Pancreas (tissue), 10 donors: Measurements from ENCODE around the gene TIMP3. TPM values are rescaled to one million over a fixed set of nuclear protein-coding genes. Genes with fewer than 3 reads are reported as not detected.
A peak's percentile ranks its signal among the peaks of the same experiment; 100 is the strongest.

Experiments used
- ATAC-seq, 4 donors: fragments of 200-7000 bp; cut with Tn5 transposase; one replicate each; pipeline versions ENCODE4 v1.8.0 to v1.9.1; 2020; ENCODE audit warnings: mild to moderate bottlenecking in 4 of 4, moderate library complexity in 4 of 4
- DNase-seq, 6 donors: peaks; one replicate each; pipeline ENCODE4 v3.0.0-alpha.2; 2020
- FAIRE-seq: peaks from 2 replicates; lab custom pipeline; 2012; peaks lifted over from hg19 to GRCh38; lab: Jason Lieb, UNC
- H3K27ac ChIP-seq, 4 donors: fragments of 200-600 bp; sonication (generic); 1 replicate in 3 of 4; 2 replicates in 1 of 4; pipeline versions ENCODE4 v1.5.0 to v1.8.0; 2020
- H3K27me3 ChIP-seq, 4 donors: fragments of 200-600 bp; one replicate each; pipeline ENCODE4 v1.8.0; 2021
- H3K36me3 ChIP-seq, 3 donors: fragments of 200-600 bp; sonication (generic) in 1 of 3; one replicate each; pipeline versions ENCODE4 v1.5.0 to v1.8.0; 2020 to 2021
- H3K4me1 ChIP-seq, 3 donors: fragments of 200-600 bp; one replicate each; pipeline ENCODE4 v1.8.0; 2021
- H3K4me3 ChIP-seq, 4 donors: fragments of 200-600 bp; sonication (generic) in 2 of 4; one replicate each; pipeline versions ENCODE4 v1.5.0 to v1.8.0; 2020 to 2021
- H3K9me3 ChIP-seq, 4 donors: fragments of 200-600 bp; one replicate each; pipeline ENCODE4 v1.8.0; 2021
- WGBS, 2 donors: extraction: QIAGEN DNeasy Blood & Tissue Kit; methylation state at CpG; one replicate each; pipeline ENCODE4 v1.1.7; 2013; 5-methylcytosine and 5-hydroxymethylcytosine counted together
- intact Hi-C, 3 donors: fragments of 100-400 bp; cut with DNase I; formaldehyde crosslinking; loops; one replicate each; pipeline versions ENCODE4 v1.11.1 to v1.14.2; 2022
- polyA plus RNA-seq, 2 donors: library from polyadenylated mRNA; stranded (reverse); fragments of 200-250 nt; gene quantifications; one replicate each; pipeline ENCODE4 v1.2.3, GENCODE V29; 2013
- total RNA-seq, 6 donors: library from RNA; stranded (reverse); fragmentation: NEBNext Ultra II Directional in 4 of 6; extraction: Animal tissue kit (Norgen Biotek cat#: 25700) in 4 of 6; gene quantifications; one replicate each; pipeline versions ENCODE4 v1.2.1 to v1.2.4, GENCODE V29; 2021 to 2023
- TF ChIP-seq, protein P1 (sequence below), 4 donors: fragments of 200-600 bp; sonication (generic) in 3 of 4; IDR thresholded peaks; one replicate each; pipeline versions ENCODE4 v1.5.0 to v1.8.0; 2021; ENCODE audit warnings: antibody characterized with exemption in 4 of 4
- donor health status: healthy with polysubstance abuse.
- donor health status: DM: no; HTN: no; CAD: no; lungs with moderate emphysema.
- donor health status: DM: no; HTN: no; CAD: no.
- donor health status: control.
- donor health status: control.
- donor health status: Bipolar disorder and iron deficiency.
- donor health status: DM: yes; HTN: yes; CAD: no.
- donor health status: DM: no; HTN: no; CAD: no.
- donor health status: DM: no; HTN: no; CAD: no.
- donor health status: DM: yes; HTN: yes; CAD: no.

The TIMP3 gene
- total and polyA plus RNA-seq, 8 donors, result 14.0 to 87.0 (median 48.2) TPM

DNA sequence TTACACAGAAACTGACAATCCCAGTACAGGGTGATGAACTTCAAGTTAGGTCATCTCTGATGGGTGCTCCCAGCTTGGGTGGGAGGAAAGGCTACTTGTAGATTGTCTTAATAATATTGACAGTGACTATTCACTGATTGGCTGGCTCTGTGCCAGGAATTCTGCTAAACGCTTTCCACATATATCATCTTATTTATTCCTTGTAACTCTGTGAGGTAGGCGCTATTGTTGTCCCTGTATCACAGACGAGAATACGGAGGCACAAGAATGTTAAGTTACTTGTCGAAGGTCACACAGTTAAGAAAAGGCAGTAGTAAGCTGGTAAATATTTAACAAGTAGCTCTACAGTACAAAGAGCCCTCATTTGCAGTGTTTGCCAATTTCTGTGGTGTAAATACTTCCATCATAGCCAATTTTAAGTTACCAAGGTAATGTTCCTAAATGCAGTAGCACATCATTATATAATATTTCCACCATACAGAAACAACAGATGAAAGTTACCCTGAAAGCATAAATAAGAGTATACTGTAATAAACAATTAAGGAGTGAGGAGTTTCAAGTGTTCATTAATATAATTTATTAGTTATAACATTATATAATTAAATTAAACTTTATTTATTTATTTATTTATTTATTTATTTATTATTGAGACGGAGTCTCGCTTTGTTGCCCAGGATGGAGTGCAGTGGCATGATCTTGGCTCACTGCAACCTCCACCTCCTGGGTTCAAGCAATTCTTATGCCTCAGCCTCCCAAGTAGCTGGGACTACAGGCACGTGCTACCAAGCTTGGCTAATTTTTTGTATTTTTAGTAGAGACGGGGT, 11.5 kb upstream of the TIMP3 start:
- WGBS, 2 donors, result 59 to 66% methylated on average over 9 of the region's 9 CpGs
- no peak for ATAC-seq
- Histone ChIP-seq H3K27ac (peak overlapping the region in 2 of 4 donors; percentile 15 to 35), H3K9me3 (no peaks in the 10 kb centered on the region), H3K27me3 (no peaks in the 10 kb centered on the region), H3K4me3 (no peak overlapping the region), H3K4me1 (no peaks in the 10 kb centered on the region), H3K36me3 (no peaks in the 10 kb centered on the region)
- FAIRE-seq, result no peak
- intact Hi-C loops, result loop anchor here (10.0 kb wide), 2 partner anchors 125 to 255 kb away; no protein-coding TSS in a partner anchor
- TF ChIP-seq, protein P1, sequence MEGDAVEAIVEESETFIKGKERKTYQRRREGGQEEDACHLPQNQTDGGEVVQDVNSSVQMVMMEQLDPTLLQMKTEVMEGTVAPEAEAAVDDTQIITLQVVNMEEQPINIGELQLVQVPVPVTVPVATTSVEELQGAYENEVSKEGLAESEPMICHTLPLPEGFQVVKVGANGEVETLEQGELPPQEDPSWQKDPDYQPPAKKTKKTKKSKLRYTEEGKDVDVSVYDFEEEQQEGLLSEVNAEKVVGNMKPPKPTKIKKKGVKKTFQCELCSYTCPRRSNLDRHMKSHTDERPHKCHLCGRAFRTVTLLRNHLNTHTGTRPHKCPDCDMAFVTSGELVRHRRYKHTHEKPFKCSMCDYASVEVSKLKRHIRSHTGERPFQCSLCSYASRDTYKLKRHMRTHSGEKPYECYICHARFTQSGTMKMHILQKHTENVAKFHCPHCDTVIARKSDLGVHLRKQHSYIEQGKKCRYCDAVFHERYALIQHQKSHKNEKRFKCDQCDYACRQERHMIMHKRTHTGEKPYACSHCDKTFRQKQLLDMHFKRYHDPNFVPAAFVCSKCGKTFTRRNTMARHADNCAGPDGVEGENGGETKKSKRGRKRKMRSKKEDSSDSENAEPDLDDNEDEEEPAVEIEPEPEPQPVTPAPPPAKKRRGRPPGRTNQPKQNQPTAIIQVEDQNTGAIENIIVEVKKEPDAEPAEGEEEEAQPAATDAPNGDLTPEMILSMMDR (IDR thresholded peaks at IDR 0.05), result no peak
- DNase-seq, result no peak

DNA sequence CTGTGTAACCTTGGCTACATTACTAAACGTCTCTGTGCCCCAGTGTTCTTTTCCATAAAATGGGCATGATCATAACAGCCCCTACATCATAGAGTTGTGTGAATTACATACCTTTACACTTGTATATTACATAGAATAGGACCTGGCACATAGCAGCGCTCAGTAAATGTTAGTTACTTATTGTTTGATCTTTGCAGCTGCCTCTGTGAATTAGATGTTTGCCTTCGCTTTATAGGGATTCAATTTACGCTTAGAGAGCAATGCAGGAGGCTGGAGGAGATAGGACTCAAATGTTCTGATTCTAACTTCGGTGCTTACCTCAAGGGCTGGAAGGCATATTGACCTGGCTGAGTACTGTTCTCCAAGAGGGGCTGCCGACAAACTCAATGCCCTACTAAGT, 10.4 kb upstream of the TIMP3 start:
- DNase-seq, result no peak
- no peaks in the 10 kb centered on the region for H3K4me1 ChIP-seq
- no peak for ATAC-seq
- TF ChIP-seq, protein P1 (IDR thresholded peaks at IDR 0.05), result no peak
- H3K27ac ChIP-seq, result no peak overlapping the region
- intact Hi-C loops, result loop anchor here (10.0 kb wide), 2 partner anchors 126 to 256 kb away; no protein-coding TSS in a partner anchor
- WGBS, 2 donors, result 75 to 78% methylated on average over 6 of the region's 6 CpGs
- H3K9me3 ChIP-seq, result no peaks in the 10 kb centered on the region
- H3K4me3 ChIP-seq, result no peak overlapping the region
- H3K36me3 ChIP-seq, result no peaks in the 10 kb centered on the region
- no peaks in the 10 kb centered on the region for H3K27me3 ChIP-seq
- FAIRE-seq, result no peak

DNA sequence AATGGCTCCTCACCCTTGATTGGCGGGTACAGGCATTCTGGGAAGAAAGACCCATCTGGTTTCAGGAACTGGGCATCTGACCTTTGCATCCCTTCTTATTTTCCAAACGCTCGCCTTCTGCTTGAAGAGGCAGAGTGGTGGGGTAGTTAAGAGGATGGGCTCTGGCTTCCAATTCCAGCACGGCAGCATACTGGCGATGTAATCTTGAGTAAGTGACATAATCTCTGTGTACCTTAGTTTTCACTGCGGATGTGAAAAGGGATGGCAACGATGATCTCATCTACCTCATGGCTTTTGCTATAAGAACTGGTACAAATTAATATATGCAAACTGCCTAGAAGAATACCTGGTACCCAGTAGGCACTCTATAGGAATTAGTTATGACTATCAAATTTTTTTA, 10.0 kb upstream of the TIMP3 start:
- H3K27me3 ChIP-seq, result no peaks in the 10 kb centered on the region
- WGBS, 2 donors, result 86 to 87% methylated on average over 7 of the region's 7 CpGs
- no peak for FAIRE-seq
- H3K4me3 ChIP-seq, result no peak overlapping the region
- no peak for ATAC-seq
- H3K27ac ChIP-seq, result no peak overlapping the region
- no peaks in the 10 kb centered on the region for H3K9me3 ChIP-seq
- TF ChIP-seq, protein P1 (IDR thresholded peaks at IDR 0.05), result no peak
- no peaks in the 10 kb centered on the region for H3K4me1 ChIP-seq
- intact Hi-C loops, result loop anchor here (10.0 kb wide), 2 partner anchors 127 to 257 kb away; no protein-coding TSS in a partner anchor
- no peaks in the 10 kb centered on the region for H3K36me3 ChIP-seq
- DNase-seq, result no peak

DNA sequence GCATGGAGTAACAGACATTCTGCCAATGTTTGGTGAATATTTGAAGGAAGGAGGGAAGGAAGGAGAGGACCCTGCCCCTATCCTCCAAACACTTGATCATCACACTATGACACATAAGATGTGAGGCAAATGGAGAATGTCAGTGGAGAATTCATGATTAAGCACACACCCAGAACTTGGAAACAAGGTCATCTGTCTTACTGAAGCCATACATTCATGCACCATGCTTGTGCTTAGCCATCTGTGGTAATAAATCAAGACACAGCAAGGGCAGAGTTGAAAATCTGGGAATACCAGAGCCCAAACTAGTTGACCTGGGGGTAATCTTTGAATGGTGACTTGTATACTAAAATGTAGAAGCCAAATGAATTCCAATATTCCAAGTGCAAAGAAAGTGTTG, 7.9 kb upstream of the TIMP3 start:
- Histone ChIP-seq H3K27me3 (no peaks in the 10 kb centered on the region), H3K4me3 (no peak overlapping the region), H3K9me3 (no peaks in the 10 kb centered on the region), H3K36me3 (no peaks in the 10 kb centered on the region), H3K4me1 (no peaks in the 10 kb centered on the region), H3K27ac (no peak overlapping the region)
- TF ChIP-seq, protein P1 (IDR thresholded peaks at IDR 0.05), result no peak
- FAIRE-seq, result no peak
- no peak for ATAC-seq
- no peak for DNase-seq
- intact Hi-C loops, result loop anchor here (10.0 kb wide), 2 partner anchors 129 to 259 kb away; no protein-coding TSS in a partner anchor
